ENCODE results near the gene GREM2.

DNA sequence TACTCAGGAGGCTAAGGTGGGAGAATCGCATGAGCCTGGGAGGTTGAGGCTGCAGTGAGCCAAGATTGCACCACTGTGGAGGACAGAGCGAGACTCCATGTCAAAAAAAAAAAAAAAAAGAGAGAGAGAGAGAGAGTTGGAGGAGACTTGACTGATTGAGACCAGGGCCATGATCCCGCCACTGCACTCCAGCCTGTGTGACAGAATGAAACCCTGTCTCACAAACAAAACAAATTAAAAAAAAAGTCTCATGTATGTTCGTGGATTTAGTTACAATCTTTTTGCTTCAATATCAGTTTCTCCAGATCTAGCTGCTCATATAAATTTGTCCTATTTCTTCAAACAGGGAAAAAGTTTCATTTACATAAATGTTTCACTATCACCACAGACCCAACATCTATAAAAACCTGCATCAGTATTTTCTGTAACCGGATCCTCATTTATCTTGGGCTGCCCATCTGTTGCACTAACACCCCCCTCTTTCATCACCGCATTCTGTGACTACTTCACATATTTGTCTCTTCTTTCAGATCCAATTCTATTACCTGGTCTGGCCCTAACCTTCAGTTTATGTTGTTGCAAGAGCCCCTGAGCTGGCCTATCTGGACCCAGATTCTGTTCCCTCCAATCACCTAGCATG lies 127.0 kb downstream of the GREM2 start:
- TF ChIP-seq, protein P1, sequence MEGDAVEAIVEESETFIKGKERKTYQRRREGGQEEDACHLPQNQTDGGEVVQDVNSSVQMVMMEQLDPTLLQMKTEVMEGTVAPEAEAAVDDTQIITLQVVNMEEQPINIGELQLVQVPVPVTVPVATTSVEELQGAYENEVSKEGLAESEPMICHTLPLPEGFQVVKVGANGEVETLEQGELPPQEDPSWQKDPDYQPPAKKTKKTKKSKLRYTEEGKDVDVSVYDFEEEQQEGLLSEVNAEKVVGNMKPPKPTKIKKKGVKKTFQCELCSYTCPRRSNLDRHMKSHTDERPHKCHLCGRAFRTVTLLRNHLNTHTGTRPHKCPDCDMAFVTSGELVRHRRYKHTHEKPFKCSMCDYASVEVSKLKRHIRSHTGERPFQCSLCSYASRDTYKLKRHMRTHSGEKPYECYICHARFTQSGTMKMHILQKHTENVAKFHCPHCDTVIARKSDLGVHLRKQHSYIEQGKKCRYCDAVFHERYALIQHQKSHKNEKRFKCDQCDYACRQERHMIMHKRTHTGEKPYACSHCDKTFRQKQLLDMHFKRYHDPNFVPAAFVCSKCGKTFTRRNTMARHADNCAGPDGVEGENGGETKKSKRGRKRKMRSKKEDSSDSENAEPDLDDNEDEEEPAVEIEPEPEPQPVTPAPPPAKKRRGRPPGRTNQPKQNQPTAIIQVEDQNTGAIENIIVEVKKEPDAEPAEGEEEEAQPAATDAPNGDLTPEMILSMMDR (IDR thresholded peaks at IDR 0.05), result no peak
- no peak for TF ChIP-seq POLR2A (IDR thresholded peaks at IDR 0.05)
